ENCODE measurements around the gene R3HDM2. TPM values are rescaled to one million over a fixed set of nuclear protein-coding genes. Genes with fewer than 3 reads are reported as not detected.

Gene R3HDM2
- total and polyA plus RNA-seq, 2 of the 13 experiments (the other 11 are each of a cell fraction or from before 2014, with no cell fraction given), result 11.1 to 23.5 TPM

GRCh38 chr12:57229634-57230380 lies 201.0 kb downstream of the R3HDM2 start, which contains the start of gene SHMT2 (continued):
- TF ChIP-seq JDP2 (CRISPR knock-in tag; IDR thresholded peaks at IDR 0.05; ENCODE audit: borderline replicate concordance), result no peak
- peak; percentile 87 for TF ChIP-seq ZSCAN31 (CRISPR knock-in tag; IDR thresholded peaks at IDR 0.05; ENCODE audit: low read depth)
- TF ChIP-seq ZNF253 (CRISPR knock-in tag; IDR thresholded peaks at IDR 0.05; ENCODE audit: borderline replicate concordance), result no peak
- 0 out of 2 replicates have a peak, but pooled peaks have one; percentile 22 for TF ChIP-seq ZNF512 (CRISPR knock-in tag; IDR thresholded peaks at IDR 0.05)
- peak; percentile 61; the same call in 1 of the 2 replicates for TF ChIP-seq YEATS2 (CRISPR knock-in tag; IDR thresholded peaks at IDR 0.05; ENCODE audit: borderline replicate concordance)
- TF ChIP-seq FOXJ3 (CRISPR knock-in tag; IDR thresholded peaks at IDR 0.05; ENCODE audit: borderline replicate concordance), result no peak
- peak; percentile 68 for TF ChIP-seq ZNF563 (CRISPR knock-in tag; IDR thresholded peaks at IDR 0.05)
- no peak for TF ChIP-seq PRPF4 (IDR thresholded peaks at IDR 0.05; ENCODE audit: low read depth, low read length, poor library complexity, severe bottlenecking)
- TF ChIP-seq POLR2G (IDR thresholded peaks at IDR 0.05; ENCODE audit: low read depth, low read length), result peak; percentile 77
- TF ChIP-seq NFAT5 (CRISPR knock-in tag; IDR thresholded peaks at IDR 0.05), result 0 out of 2 replicates have a peak, but pooled peaks have one; percentile 21
- TF ChIP-seq ERF (CRISPR knock-in tag; IDR thresholded peaks at IDR 0.05), result no peak
- TF ChIP-seq TFDP1 (CRISPR knock-in tag; IDR thresholded peaks at IDR 0.05; ENCODE audit: borderline replicate concordance), result peak; percentile 63; the same call in 1 of the 2 replicates
- peak; percentile 45; the same call in 1 of the 2 replicates for TF ChIP-seq ZNF746 (CRISPR knock-in tag; IDR thresholded peaks at IDR 0.05)
- no peak for TF ChIP-seq KAT2B (IDR thresholded peaks at IDR 0.05; ENCODE audit: borderline replicate concordance, low read depth, low read length)
- TF ChIP-seq IKZF4 (CRISPR knock-in tag; IDR thresholded peaks at IDR 0.05; ENCODE audit: borderline replicate concordance, low read depth, not compliant biosample characterization), result no peak
- TF ChIP-seq POGZ (CRISPR knock-in tag; IDR thresholded peaks at IDR 0.05), result no peak
- no peak for TF ChIP-seq ARHGAP35 (CRISPR knock-in tag; IDR thresholded peaks at IDR 0.05; ENCODE audit: borderline replicate concordance)
- TF ChIP-seq RFXAP (CRISPR knock-in tag; IDR thresholded peaks at IDR 0.05; ENCODE audit: borderline replicate concordance), result peak; percentile 76; the same call in 1 of the 2 replicates
- TF ChIP-seq NR0B2 (CRISPR knock-in tag; IDR thresholded peaks at IDR 0.05), result no peak
